ENCODE results near the gene INPP1. TPM values are rescaled to one million over a fixed set of nuclear protein-coding genes. Genes with fewer than 3 reads are reported as not detected.

The INPP1 gene
- total and polyA plus RNA-seq, 2 donors from 2014 or later = 15.1 to 27.2 TPM

DNA sequence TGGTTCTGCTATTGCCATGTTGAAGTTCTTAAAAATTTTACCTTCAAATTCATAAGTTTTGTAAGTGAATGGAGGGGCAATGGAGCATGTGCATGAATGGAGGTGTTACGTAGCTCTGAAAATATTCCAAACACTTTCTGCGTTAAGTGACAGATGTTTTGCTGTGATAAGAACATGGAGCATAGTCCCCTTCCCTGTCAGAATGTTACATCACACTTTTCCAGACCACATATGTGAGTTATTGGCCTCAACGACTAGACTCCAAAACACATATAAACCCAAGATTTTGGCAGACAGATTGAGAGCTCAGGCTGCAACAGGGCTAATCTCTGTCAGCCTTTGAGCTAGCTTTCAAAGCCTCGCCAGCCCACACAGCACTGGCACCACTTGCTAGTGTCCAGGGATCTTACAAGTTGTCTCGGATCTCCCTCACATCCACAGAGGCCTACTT is 37.6 kb downstream of the INPP1 start:
- no peak overlapping the region for H3K9ac ChIP-seq (ENCODE audit: low read length in 3 of 3)
- intact Hi-C loops (cut with DNase I) = no loop called here
- no peak for TF ChIP-seq CTCF (IDR thresholded peaks at IDR 0.05; ENCODE audit: borderline replicate concordance, extremely low read depth, insufficient read depth)
- H3K27ac ChIP-seq (ENCODE audit: low read depth in 2 of 2, low read length in 2 of 2) = no peak overlapping the region
- FAIRE-seq (no peak), DNase-seq (no peak)
- no peaks in the 10 kb centered on the region for H3K27me3 ChIP-seq (ENCODE audit: control insufficient read depth, insufficient read depth, low read length)
- no peak overlapping the region for H3K4me3 ChIP-seq (ENCODE audit: low read length in 3 of 3)
- H3K9me3 ChIP-seq (ENCODE audit: control insufficient read depth in 2 of 3, insufficient read depth in 1 of 3, low read length in 3 of 3) = no peaks in the 10 kb centered on the region
- H3K36me3 ChIP-seq (ENCODE audit: control insufficient read depth in 2 of 3, insufficient read depth in 3 of 3, low read length in 3 of 3) = no peaks in the 10 kb centered on the region
- no peaks in the 10 kb centered on the region for H3K4me1 ChIP-seq (ENCODE audit: control insufficient read depth in 2 of 3, insufficient read depth in 2 of 3, low read depth in 1 of 3, low read length in 3 of 3)

- Histone ChIP-seq H3K4me1 (ENCODE audit: control insufficient read depth in 2 of 3, insufficient read depth in 2 of 3, low read depth in 1 of 3, low read length in 3 of 3) (no peaks in the 10 kb centered on the region), H3K9ac (ENCODE audit: low read length in 3 of 3) (no peak overlapping the region), H3K4me3 (ENCODE audit: low read length in 3 of 3) (no peak overlapping the region), H3K36me3 (ENCODE audit: control insufficient read depth in 2 of 3, insufficient read depth in 3 of 3, low read length in 3 of 3) (no peaks in the 10 kb centered on the region), H3K27me3 (ENCODE audit: control insufficient read depth, insufficient read depth, low read length) (no peaks in the 10 kb centered on the region), H3K9me3 (ENCODE audit: control insufficient read depth in 2 of 3, insufficient read depth in 1 of 3, low read length in 3 of 3) (no peaks in the 10 kb centered on the region), H3K27ac (ENCODE audit: low read depth in 2 of 2, low read length in 2 of 2) (no peak overlapping the region)
- intact Hi-C loops (cut with DNase I) = no loop called here
- FAIRE-seq = no peak
- TF ChIP-seq CTCF (IDR thresholded peaks at IDR 0.05; ENCODE audit: borderline replicate concordance, extremely low read depth, insufficient read depth) = peak; percentile 54
- peak in 3 of 5 donors; percentile 37 to 77 (median 75) for DNase-seq
Observed at GRCh38 chr2:190382851-190383250, 39.5 kb downstream of the INPP1 start.

DNA sequence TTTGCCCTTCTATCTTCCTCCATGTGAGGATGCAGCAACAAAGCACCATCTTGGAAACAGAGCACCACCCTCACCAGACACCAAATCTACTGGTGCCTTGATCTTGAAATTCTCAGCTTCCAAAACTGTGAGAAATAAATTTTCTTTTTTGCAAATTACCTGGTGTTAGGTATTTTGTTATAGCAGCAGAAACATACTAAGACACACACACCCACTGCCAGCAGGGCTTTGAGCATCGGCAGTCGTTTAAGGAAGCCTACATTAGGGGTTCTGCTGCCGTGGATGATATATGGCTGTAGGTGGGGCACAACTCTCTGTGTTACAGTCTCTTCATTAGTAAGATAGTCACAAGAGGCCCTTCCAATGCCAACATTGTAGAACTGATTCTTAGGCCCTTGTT is 44.0 kb downstream of the INPP1 start:
- TF ChIP-seq CTCF (IDR thresholded peaks at IDR 0.05; ENCODE audit: borderline replicate concordance, extremely low read depth, insufficient read depth) = no peak
- H3K9me3 ChIP-seq (ENCODE audit: control insufficient read depth in 2 of 3, insufficient read depth in 1 of 3, low read length in 3 of 3) = no peaks in the 10 kb centered on the region
- DNase-seq (no peak), FAIRE-seq (no peak)
- H3K4me1 ChIP-seq (ENCODE audit: control insufficient read depth in 2 of 3, insufficient read depth in 2 of 3, low read depth in 1 of 3, low read length in 3 of 3) = no peaks in the 10 kb centered on the region
- intact Hi-C loops (cut with DNase I) = no loop called here
- H3K4me3 ChIP-seq (ENCODE audit: low read length in 3 of 3) = no peak overlapping the region
- H3K27ac ChIP-seq (ENCODE audit: low read depth in 2 of 2, low read length in 2 of 2) = no peak overlapping the region
- H3K27me3 ChIP-seq (ENCODE audit: control insufficient read depth, insufficient read depth, low read length) = no peaks in the 10 kb centered on the region
- H3K36me3 ChIP-seq (ENCODE audit: control insufficient read depth in 2 of 3, insufficient read depth in 3 of 3, low read length in 3 of 3) = no peaks in the 10 kb centered on the region
- no peak overlapping the region for H3K9ac ChIP-seq (ENCODE audit: low read length in 3 of 3)

DNA sequence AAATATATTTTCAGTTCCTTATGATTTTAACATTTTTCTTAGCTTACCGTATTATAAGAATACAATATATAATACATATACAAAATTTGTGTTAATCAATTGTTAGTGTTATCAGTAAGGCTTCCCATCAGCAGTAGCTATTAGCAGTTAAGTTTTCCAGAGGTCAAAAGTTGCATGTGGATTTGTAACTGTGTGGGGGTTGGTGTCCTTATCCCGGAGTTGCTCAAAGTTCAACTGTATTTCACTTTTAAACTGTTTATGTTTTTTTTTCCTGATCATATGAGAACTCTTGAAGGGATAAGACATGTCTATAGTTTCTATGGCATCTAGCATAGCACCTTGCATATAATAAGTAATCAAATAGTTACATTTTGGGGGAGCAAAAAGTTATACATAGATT is 52.9 kb downstream of the INPP1 start:
- H3K9me3 ChIP-seq (ENCODE audit: control insufficient read depth in 2 of 3, insufficient read depth in 1 of 3, low read length in 3 of 3) = no peaks in the 10 kb centered on the region
- H3K9ac ChIP-seq (ENCODE audit: low read length in 3 of 3) = no peak overlapping the region
- H3K36me3 ChIP-seq (ENCODE audit: control insufficient read depth in 2 of 3, insufficient read depth in 3 of 3, low read length in 3 of 3) = no peaks in the 10 kb centered on the region
- TF ChIP-seq CTCF (IDR thresholded peaks at IDR 0.05; ENCODE audit: borderline replicate concordance, extremely low read depth, insufficient read depth) = no peak
- intact Hi-C loops (cut with DNase I) = no loop called here
- H3K27ac ChIP-seq (ENCODE audit: low read depth in 2 of 2, low read length in 2 of 2) = no peak overlapping the region
- H3K27me3 ChIP-seq (ENCODE audit: control insufficient read depth, insufficient read depth, low read length) = no peaks in the 10 kb centered on the region
- H3K4me1 ChIP-seq (ENCODE audit: control insufficient read depth in 2 of 3, insufficient read depth in 2 of 3, low read depth in 1 of 3, low read length in 3 of 3) = no peaks in the 10 kb centered on the region
- no peak for DNase-seq
- H3K4me3 ChIP-seq (ENCODE audit: low read length in 3 of 3) = no peak overlapping the region
- no peak for FAIRE-seq
